Stimulated activated CD8-positive, alpha-beta memory T cell treated with anti-CD3 and anti-CD28 coated beads, Interleukin-12 subunit alpha, Interleukin-12 subunit beta, amount 100 ng/mL, for 4 hours (primary cell): ENCODE data around the gene ZDHHC11B.

ENCODE experiments used
- DNase-seq: peaks from one replicate; pipeline ENCODE4 v3.0.0-alpha.2; 2020; ENCODE audit warnings: low read depth

The ZDHHC11B gene

DNA sequence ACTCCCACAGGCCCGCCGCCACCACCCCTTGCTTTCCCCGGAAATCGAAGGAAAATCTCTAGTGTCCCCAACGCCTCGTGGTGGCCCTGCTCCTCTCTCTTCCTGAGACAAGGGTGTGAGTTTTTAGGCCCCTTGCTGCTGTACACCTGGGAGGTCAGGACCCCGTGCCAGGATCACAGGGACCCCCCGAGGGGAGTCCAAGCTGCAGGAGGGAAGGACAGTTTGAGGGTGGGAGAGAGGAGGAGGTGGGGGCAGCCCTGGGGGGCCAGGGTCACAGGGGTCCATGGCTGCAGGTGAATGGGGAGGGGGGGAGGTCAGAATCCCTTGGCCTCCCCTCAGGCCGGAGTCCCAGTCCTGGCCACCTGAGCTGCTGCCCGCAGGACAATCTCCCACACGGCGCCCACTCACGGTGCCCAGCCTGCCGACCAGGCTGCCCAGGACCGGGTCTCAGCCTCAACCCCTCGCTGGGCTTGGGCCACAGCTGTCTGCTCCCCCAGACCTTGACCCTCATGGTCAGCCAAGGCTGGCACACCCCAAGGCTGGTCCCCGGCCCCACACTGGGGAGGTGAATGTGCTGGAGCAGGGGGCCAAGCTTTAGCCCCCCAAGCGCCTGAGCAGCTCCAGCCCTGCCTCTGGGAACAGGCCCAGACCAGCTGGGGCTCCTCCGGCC is 111.2 kb downstream of the ZDHHC11B start:
- no peak for DNase-seq

DNA sequence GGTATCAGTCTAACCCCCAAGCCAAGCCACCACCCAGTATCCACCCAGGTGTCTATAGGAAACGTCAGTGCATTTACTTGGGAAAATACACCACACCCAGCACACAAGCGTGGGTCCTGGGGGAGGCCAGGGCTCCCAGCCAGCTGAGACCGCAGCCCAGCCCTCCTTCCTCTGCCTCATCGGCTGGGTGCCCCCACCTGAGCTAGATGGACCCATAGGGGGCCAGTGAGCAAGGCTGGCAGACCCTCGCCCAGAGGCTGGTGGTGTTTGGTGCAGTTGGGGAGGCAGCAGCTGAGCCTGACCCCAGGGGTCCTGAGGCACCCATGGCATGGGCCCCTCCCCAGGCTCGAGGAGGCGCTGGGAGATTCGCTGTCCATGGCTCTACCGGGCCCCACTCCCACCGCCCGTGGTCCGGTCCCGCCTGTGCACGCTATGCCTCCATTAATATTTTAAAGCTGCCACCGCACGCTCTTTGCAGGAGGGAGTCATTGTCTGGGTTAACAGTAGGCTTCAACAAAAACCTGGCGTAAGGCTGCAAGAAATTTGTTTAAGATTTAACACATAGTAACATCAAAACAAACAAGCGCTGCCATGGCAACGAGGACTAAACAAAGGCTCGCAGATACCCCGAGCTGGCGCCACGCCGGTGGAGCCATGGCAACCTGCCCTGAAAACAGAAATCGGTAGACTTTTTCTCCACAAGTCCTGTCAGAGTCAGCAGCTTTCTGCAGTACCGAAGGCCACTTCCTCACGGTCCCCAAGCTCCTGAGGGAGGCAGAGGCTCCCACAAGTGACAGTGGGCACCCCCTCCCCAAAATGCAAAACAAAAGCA is 112.0 kb downstream of the ZDHHC11B start:
- DNase-seq, result no peak

DNA sequence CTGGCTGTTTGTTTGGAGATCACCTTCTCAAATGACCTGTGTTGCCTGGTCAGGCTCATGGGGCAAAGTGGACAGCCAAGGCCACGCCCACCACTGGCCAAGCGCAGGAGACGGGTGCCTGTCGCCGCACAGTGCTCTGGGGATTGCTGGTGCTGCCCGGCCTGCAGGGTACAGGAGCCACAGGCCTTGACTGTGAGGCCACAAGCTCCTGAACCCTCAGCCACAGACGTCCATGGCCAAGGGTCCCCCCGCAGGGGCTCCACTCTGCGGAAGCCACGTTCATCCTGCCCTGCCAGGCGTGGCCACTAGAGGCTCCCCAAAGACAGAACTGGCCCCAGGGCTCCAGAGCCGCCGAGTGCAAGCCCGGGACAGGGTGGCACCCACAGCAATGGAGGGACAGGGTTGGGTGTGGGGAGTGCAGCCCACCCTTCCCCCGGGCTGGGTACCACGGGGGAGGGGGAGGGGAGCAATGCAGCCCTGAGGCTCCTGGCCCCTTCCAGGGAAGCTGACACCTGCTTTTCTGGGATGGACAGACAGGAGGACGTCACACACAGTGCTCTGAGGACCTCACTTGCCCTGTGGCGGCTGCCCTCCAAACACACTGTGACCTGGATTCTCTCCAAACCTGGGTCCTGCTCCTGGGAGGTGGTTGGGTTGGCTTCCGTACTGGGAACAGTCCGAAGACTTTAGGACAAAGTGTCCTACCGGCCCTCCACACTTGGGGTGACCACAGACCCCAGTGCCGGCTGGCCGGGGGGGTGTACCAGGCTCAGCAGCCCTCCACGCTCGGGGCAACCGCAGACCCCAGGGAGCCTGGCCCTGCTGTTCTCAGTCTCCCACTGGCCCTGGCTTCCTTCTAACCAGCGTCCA is 112.8 kb downstream of the ZDHHC11B start:
- DNase-seq, result peak; percentile 41

DNA sequence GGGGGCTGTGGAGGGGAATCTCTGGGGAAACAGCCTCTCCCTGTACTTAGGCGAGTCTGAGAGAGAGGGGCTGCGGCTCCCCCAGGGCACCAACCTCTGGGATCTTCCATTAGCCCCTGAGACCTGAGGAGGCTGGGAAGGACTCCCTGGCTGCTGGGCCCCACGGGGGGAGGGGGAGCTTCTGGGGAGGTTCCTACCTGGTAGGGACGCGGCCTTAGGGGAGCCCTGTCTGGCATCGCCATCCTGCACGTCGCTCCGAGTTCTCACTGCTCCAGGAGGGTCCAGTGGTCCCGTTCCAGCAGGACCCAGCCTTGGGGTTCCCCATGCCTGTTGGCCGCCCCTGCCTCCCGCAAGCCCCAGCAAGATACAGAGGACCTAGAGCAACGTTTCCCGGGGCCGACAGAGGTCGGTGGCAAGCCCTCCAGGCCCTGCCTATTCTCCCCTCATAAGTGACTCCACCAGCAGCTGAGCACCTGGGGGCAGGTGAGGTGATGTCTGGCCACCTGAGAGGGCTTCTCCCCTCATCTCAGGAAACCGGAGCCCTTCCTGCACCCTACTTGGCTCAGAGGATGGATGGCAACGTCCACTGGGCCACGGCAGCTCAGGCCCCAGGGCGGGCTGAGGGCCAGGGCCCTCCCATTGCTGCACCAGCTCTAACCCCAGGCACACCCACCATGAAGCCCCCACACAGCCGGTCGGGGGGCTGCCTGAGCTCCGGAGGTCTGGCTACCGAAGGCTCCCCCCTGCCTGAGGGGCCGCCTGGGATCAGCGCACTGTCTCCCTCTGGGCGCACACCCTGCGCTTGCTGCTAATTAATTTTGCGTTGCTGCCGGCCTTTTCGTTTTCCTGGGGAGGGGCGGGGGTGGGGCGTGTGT is 113.9 kb downstream of the ZDHHC11B start:
- DNase-seq, result no peak

DNA sequence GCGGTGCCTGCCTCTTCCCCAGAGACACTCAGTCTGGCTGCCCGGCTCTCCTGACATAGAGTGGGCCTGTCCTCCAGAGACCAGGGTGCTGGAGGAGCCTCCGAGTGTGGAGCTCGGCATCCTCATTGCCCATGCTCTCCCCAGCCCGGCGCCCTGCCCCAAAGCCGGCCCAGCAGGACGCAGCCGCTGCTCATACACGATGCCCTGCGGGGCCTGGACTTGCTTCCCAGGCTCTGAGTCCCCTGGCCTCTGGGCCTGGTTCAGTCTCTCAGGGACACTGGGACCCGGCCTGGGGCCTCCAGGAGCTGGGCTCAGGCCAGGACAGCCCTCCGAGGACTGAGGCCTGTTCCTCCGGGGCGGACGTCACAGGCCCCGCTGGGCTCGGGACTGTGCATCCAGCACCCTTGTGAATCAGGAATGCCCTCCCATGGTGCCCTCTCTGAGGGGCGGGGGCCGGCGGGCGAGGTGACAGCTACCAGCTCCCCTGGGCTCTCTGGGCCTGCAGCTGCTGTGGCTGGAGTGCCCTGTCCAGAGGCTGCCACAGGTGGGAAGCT is 114.6 kb downstream of the ZDHHC11B start:
- no peak for DNase-seq

DNA sequence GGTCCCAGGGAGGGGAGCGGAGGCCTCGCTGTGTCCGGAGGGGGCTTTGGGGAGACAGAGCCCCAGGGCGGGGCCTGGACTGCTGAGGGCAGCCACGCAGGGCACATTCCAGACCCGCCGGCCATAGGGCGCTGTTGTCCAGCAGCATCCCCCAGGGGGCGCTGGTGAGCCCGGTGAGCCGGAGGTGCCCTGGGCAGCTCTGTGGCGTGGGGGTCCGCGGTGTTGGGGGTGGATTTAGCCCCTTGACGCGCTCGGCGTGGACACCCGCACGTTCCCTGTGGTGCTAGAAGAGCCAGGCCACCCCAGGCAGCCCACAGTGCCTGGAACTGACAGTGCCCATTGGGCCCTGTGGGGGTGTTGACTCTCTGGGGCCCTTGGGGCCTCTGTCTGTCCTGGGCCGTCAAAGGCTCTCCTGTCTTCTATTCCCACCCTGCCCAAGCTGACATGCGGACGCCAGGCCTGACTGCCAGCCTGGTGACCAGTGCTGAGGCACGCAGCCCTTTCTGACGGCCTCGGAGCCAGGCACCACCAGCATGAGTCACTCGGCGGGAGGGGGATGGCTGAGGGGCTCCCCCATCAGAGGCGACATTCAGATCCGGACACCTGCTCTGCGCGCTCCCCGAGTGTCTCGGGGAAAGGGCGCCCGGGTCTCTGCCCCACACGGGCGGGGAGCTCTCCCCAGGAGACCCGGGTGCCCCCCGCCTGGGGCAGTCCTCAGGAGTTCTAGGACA is 115.3 kb downstream of the ZDHHC11B start:
- DNase-seq, result no peak

DNA sequence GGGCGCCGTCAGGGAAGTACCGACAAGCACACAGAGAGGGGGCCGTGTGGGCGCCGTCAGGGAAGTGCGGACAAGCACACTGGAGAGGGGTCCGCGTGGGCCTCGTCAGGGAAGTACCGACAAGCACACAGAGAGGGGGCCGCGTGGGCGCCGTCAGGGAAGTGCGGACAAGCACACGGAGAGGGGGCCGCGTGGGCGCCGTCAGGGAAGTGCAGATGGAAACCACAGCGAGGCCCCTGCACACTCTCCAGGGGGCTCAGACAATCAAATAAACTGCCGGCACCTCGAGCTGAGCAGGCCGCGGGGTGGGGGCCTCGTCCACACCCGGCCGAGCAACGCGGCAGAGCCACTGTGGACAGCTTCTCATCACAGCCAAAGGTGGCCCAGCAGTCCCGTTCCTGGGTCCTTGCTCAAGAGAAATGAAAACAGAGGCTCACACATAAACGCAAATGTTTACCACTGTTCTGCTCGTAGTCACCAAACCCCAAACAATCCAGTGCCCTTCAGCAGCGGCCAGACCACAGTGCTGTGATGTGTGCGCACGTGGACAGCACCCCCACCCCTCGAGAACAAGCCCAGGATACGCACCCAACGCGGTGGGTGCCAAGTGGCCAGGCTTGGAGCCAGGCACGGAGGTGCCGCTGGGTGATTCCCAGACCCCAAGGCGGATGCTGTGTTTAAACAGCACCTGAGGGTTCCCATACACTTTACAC is 116.1 kb downstream of the ZDHHC11B start:
- no peak for DNase-seq

DNA sequence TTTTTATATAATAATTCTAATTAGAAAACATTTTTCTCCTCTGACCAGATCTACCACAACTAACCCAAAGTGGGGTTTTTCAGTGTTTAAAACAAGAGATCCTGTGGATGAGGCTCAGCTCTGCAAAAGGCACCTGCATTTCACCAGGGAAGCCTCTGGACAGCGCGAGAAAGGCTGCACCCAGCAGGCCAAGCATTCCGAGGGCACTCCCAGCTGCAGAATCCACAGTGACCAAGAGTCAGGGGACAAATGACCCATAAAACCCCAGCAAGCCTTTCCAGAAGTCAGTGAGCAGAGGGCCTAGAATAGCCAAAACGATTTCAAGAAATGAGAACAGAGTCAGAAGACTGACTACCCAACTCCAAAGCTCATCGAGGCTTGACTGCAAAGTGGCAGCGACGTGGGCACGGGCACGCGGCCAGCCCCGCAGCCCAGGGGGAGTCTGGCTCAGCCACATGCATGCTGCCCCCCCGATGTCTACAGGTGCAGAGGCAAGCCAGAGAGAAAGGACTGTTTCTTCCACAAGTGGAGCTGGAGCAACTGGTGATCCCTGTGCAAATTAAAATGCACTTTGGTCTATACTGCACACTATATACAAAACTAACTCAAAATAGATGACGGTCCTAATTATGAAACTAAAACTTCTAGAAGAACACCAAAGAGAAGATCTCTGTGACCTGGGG is 117.6 kb downstream of the ZDHHC11B start:
- DNase-seq, result no peak

DNA sequence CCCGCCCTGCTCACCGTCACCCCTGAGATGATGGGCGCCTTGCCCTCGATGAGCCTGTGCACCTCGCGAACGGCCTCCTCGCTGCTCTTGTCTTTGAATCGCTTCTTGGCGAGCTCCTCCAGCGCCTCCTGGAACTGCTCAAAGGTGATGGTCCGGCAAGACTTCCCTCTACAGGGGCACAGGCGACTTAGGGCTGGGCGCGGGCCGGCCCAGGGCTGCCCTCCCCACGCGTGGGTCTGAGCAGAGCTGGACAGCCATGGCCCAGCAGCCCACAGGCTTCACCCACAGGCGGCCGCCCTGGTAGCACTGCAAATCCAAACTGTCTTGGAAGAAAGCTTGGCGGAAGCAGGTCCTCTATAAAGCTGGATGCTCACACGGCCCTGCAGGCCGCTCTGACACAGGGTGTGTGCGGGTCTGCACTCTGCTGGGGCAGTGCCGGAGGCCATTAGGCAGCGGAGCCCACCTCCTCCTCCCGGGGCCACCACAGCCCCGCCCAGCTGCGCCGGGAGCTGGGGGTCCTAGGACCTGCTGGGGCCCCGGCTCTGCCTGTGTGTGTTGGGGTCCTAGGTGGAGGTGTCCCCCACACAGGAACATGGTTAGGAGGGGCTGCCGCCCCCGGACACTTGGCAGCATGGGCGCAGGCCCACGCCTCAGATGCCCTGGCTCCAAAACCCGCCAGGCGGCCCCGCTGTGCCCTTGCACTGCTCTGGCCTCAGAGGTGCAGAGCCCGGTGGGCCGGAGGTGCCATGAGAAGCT is 118.4 kb downstream of the ZDHHC11B start:
- no peak for DNase-seq

DNA sequence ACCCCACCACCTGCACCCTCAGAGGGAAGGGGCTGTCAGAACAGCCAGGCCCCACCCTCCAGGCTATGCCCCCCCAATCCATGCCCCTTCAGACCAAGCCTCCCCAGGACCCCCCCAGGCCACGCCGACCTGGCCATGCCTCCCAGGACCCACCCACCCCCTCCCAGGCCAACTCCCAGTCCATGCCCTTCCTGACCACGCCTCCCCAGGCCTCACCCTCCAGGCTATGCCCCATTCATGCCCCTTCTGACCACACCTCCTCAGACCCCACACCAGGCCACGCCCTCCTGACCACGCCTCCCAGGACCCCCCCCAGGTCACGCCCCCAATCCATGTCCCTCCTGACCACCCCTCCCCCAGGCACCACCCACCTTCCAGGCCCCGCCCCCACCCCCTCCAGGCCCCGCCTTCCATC is 119.0 kb downstream of the ZDHHC11B start:
- DNase-seq, result no peak

DNA sequence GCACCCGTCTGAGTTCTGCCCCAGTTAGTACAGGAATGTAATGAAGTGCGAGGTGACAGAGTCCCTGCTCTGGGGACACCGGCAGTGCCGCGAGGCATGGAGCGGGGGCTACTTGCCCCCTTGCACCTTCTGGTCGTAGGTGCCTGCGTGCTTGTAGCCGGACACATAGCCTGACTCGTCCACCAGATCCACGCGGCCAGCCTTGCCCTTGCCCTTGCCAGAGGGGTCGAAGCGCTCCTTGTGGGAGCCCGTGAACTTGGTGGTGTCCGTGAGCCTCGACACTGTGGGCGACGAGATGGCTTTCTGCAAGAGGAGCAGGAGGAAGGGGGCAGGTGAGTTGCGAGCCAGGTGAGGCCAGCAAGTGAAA is 119.6 kb downstream of the ZDHHC11B start:
- no peak for DNase-seq

DNA sequence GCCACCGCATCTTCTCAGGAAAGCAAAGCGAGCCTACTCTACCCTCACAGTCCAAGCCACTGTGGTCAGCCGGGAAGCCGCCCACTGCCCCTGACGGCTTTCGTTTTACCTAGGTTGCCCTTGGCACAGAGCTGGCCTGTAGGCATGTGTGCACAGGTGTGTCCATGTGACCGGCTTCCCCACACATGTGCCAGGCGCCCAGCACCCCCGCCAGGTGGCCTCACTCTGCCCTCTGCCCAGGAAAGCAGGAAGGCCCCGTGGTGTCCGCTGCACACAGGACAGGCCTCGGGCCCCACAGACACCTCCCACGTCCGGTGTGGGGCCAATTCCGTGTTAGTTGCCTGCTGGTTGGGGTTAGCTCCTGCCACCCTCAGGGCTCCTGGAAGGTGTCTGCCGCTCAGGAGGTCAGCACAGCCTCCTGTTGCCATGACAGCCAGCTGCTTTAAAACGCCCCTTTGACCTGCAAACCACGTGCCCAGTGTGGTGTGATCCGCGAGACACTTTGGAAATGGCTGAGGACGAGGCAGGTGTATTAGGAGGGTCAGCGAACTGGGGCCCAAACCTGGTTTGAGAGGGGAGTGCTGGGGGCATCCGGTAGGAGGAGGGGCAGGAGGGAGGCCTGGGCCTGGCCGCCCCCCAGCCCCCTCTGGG is 120.1 kb downstream of the ZDHHC11B start:
- no peak for DNase-seq

DNA sequence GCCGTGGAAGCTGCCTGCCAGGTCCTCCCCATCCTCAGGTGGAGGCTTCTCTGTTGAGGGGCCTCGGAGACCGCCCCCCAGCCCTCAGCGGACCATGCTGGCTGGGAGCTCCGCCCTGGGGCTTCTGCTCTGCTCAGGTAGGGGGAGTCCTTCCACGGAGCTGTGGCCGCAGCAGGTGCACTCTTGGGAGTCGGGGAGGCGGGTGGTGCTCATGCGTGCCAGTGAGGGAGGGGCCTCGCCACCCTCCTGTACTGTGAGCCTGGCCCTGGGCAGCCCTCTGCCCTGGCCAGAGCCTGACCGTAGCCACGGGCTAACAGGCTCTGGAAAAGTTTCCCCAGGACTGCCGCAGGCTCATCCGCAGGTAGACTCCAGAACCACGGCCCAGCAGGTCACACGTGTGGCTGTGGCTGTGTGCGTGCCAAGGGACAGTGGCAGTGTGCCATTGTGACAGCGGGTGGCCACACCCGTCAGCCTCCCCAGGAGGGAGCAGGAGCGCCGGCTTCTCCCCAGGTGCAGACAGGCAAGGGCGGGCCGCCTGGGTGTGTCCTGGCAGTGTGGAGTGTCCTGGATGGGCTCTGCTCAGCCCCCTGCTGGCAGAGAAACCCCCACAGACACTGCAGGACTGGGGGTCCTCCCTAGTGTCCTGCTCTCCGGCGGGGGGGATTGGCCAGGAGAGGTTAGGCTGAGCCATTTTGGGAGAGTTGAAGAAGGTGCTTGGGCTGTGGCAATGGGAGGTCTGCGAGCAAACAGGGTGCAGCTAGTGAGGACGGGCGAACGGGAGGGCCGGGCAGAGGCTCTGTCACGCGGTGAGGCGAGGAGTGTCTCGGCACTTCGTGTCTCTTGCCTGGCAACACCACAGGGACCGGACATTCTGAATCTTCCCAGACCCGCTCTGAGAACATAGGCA is 120.8 kb downstream of the ZDHHC11B start:
- DNase-seq, result no peak

DNA sequence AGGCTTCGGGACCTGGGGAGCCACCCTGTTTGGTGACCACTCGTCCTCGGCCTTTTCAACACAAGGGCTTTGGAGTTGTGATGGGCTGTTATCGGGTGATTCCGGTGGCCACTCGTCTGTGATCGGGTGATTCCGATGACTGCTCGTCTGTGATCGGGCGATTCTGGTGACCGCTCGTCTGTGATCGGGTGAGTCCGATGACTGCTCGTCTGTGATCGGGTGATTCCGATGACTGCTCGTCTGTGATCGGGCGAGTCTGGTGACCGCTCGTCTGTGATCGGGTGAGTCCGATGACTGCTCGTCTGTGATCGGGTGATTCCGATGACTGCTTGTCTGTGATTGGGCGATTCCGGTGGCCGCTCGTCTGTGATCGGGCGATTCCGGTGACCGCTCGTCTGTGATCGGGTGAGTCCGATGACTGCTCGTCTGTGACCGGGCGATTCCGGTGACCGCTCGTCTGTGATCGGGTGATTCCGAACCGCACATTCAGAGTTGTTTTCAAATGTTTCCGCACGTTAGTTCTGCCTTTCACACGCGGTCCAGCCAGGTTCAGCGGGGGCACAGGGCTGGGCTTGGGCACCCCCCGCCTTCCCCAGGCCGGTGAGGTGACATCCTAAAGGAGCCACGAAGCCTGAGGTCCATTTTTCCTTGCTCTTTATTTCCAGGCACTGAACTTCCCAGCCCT is 121.6 kb downstream of the ZDHHC11B start:
- DNase-seq, result no peak

DNA sequence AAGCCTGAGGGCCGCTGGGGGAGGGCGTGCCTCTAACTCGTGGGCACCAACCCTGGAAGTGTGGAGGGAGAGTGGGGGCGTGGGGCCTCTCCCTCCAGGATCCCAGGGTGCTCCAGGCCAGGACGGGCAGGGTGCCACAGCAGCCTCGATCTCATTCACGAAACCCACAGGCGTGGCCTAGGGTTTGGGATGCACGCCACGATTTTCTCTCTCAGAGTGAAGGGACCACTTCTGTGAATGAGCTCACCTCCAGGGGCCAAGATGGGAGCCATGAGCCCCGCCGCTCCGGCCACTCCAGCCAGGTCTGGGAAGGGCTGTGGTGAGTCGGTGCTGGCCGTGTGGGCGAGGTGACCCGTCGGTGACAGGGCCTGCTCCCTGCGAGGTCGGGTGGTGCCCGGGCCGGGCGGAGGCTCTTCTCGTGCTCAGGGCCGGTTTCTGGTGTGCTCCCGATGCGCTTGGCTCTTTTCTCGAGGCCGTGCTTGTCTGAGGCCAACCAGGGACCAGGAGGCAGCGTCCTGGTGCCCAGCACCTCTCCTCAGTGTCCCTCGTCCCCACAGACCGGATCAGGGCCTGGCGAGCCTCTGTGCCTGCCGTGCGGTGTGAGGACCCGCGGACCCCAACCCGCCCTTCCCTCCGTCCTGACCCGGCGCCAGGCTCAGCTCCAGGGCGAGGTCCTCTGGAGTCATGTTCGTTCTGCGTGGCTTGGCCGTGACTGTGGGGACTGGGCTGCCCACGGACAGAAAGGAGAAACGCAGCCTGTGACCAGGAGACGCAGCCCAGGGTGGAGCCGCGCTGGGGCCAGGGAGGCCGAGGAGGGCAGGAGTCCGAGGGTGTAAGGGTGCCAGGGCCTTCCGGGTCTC is 122.4 kb downstream of the ZDHHC11B start:
- no peak for DNase-seq
